Left hindlimb (tissue), 1 donor: Measurements from ENCODE around the gene WSCD2.

Experiments
- DNase-seq: peaks from one replicate; pipeline ENCODE4 v3.0.0-alpha.2; 2018

Gene WSCD2

DNA sequence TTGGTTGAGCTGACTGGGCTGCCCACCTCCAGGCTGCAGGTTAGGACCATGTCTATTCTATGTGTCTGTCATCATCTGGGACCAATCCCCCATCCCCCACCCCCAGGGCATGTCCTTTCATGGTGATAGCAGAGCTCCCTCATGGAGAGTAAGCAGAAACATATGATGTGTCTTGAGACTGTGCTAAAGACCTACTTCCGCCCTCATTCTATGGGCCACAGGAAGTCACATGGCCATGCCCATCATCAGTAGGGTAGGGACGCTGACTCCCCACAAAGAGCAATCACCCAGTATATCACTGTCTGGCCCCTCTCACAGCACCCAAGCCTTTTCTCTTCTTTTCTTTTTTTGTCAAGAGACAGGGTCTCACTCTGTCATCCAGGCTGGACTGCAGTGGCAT lies 110.3 kb downstream of the WSCD2 start:
- no peak for DNase-seq

DNA sequence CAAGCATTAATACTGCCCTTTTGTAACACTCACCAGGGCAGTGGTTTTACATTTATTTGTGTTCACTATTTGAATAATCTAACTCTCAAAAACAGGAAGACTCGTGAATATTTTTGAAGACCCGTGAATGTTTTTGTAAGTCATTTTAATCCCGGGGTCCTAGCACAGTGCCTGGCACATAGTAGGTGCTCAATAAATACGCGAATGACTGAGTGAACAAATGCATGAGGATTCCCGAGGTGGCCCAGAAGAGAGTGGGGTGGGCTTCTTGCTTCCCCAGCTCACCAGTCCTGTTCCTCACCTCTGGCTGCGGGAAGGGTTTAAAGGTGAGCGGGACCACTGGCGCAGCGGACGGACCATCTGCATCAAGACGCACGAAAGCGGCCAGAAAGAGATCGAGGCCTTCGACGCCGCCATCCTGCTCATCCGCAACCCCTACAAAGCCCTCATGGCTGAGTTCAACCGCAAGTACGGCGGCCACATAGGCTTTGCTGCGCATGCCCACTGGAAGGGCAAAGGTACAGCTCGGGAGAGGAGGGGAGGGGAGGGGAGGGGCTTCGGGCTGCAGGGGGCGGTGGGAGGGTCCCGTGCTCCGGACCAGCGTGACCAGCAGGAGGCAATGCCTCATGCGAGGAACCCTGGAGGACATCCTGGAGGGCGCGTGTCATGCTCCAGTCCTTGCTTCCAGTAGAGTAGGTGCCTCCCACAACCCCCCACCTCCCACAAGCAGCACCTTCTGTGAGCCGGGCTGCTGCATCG lies 111.1 kb downstream of the WSCD2 start:
- no peak for DNase-seq

DNA sequence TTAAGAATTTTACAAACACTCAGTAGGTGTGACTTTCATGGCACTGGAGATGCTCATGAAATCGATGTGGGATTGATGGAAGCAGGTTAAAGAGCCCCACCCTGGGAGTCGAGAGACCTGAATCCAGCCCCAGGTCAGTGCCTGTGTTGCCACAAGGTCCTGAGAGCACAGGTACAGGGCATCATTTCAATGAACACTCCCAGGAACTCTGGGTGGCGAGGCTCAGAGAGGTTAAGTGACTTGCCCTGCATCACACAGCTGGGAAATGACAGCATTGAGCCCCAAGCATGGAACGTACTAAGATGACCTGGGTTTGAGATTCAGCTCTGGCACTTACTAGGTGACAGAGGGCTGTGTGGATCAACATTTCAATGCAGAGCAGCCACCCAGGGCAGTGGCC lies 111.8 kb downstream of the WSCD2 start:
- no peak for DNase-seq

DNA sequence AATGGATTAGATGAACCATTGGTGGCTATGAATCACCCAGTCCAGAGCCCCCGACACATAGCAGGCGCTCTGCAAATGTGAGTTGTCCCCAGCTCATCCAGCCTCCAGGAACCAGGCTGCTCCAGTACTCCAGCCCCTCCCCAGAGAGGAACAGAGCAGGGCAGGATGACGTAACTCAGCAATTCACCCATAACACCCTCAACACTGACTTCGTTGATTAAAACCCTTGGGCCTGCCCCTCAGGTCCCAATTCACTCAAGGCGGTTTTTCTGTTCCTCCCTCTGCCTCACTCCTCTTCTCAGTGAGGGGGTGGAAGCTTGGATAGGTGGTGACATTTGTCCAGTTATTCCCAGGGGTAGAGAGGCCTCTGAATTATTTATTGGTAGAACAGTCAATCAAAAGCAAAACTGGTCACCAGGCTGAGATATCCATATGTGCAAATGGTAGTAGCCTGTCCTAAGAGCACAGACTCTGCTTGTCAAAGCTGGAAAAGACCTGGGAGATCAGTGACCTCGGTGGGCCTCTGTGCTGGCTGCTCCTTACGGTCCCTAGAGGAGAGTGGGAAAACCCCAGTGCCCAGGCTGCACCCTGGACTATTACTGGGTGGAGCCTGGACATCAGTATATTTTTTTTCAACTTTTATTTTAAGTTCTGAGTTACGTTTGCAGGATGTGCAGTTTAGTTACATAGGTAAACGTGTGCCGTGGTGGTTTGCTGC lies 113.1 kb downstream of the WSCD2 start:
- no peak for DNase-seq

DNA sequence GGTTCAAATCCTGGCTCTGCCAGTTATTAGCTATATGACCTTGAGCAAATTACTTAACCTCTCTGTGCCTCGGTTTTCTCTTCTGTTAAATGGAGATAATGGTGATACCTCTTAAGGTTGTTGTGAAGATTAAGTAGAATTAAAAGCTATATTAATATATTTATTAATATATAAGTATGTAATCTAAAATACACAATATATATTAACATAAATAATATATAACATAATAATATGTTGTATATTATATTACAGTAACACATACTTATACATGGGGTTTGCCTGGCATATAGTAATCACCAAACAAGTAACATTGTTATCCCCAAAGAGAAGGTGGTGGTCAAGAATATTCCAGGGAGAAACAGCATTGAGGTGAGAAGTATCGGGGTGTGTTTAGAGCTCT lies 118.0 kb downstream of the WSCD2 start:
- DNase-seq = no peak

DNA sequence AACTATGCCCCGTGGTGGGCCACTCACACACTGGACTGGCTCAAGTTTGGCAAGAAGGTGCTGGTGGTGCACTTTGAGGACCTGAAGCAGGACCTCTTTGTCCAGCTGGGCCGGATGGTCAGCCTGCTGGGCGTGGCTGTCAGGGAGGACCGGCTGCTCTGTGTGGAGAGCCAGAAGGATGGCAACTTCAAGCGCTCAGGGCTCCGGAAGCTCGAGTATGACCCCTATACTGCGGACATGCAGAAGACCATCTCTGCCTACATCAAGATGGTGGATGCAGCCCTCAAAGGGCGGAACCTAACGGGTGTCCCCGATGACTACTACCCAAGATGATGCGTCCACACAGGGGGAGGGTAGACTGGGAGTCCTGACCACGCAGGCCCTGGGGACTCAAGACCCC lies 118.9 kb downstream of the WSCD2 start:
- DNase-seq = no peak

DNA sequence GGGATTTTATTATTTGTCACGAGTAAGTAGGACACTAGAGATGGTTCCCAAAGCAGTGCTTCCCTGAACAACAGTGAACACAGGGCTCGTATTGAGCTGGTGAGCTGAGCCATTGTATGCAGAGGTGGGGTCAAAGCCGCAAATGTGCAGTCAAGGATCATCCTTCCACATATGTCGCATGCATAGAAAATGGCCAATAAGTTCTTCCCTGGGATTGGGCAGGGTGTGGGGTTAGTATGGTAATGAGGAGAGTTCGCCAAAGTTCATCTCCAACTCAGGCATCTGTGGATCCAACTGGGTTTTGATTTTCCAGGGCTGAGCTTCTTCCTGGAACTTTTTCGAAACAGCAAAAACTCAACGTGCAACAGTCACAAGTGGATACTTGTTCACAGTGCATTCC lies 123.4 kb downstream of the WSCD2 start:
- no peak for DNase-seq

DNA sequence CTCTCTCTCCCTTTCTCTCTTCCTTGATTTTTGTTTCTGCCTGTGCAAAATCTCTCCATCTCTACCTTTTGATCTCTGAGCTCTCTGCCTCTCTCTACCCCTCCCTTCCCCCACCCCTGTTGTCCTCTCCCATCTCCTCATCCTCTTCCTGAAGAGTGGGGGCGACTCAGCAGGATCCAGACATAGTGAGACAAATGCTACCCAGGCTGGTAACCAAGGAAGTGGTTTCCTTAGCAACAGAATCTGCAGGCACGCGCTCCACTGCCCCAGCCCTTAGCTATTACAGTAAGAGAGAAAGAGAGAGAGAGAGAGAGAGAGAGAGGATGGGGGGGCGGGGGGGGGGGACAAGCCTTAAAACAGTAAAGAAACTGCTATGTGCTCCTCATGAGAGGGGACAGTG lies 124.5 kb downstream of the WSCD2 start:
- DNase-seq = no peak

DNA sequence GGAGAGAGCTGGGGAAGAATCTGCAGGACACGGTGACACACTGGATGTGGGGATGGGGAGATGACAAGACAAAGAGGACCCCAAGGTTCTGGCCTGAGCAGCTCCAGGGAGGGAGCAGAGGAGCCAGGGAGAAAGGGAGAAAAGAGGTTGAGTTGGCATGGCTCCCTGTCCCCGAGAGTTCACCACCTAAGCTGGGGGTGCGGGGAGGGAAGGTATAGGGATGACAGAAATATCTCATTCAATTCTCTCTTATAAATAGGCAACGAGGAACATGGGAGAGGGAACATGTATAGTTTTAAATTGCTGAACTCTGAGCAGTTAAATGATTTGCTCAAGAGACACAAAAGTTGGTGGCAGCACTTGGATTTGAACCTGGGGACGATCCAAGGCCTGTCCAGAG lies 124.9 kb downstream of the WSCD2 start:
- no peak for DNase-seq

DNA sequence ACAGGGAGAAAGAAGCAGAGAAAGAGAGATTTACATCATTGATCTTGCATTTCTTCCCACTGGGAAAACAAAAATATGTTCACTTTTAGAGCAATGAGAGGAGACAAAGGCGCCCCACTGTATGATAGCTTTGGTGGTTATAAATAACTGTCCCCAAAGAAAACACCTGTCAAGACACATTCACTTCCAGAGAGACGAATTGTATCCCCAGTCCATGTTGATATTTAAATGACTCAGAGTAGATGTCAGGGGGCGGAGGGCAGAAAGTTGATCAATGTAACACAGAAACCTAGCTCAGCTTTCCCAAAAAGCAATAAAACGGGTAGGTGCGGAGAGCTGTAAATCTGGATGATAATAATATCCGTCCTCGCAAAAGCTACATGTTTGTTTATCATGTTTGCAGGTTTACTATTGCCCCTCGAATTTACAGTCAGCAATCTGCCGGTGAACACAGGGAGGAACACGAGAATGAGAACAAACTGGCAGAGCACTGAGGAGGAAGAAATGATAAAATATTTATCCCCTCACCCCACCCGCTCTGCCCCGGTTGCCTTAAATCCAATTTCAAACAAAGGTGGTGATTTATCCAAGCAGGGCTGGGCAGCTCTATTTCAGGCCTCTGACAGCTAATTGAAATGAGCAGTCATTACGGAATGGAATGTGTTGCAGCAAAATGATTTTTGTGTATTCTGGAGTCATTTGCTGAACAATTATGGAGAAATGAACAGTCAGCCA lies 125.6 kb downstream of the WSCD2 start:
- no peak for DNase-seq

DNA sequence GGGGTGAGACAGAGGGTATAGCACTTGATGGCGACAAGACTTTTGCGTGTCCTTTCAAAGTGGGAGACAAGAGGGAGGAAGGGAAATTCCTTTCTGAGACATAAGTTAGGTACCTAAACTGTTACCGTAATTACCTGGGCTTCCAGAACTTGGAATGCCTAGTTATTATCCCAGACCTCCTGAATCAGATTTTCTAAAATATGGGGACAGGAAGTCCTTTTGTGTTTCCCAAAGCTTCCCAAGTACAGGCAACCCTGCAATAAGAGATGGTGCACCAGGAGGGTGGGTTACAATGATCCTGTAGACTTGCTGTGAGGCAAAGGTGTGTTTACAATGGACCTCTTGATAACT lies 126.1 kb downstream of the WSCD2 start:
- no peak for DNase-seq

DNA sequence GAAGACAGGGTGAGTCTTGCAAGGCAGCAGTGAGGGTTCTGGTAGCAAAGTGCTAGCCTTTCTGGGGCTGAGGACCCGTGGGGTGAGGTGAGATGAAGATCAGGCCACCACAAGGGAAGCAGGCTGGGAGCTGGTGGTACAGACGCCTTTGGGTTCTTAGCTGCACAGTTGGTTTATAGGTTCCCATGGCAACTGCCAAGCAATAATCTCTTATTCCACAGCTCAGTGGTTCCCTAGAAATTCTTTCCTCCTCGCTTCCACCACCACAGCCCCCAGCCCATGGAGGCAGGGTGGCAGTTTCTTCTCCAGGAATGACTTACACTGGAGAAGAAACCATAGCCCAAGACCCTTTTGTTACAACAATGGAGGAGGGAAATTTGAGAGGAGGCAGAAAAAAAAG lies 127.9 kb downstream of the WSCD2 start:
- DNase-seq = no peak

DNA sequence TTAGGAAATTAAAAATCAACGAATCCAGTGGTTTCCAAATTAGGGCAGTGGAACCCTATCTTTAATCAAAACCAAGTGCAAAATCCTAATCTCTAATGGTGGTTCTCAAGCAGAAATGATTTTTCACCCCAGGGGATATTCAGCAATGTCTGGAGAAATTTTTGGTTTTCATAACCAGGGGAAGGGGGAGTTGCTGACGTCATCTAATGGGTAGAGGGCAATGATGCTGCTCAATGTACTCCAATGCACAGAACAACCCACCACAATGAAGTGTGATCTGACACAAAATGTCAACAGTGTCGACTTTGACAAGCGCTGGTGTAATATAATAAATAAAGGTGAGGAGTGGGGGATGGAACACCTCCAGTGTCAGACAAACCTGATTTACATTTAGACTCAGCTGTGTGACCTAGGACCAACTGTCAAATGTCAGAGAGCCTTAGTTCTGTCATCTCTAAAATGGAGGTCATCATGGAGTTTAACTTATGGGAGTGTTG lies 128.6 kb downstream of the WSCD2 start:
- DNase-seq = no peak

DNA sequence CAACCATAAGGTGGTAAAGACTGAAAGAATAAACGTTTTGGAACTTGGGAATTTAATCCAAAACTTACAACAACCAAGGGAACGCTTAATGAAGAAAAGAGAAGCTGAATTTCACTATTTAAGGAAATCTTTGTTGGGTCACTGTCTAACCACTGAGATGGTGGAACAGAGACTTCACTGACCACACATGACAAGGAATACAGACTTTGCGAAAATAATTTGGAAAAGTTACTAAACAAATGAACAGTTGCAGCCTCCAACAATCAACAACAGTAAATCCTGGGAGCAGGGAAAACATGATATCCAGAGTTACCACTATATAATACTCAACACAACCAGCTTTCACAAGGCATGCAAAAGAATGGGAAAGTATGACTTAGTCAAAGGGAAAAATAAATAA lies 131.0 kb downstream of the WSCD2 start:
- DNase-seq = no peak

DNA sequence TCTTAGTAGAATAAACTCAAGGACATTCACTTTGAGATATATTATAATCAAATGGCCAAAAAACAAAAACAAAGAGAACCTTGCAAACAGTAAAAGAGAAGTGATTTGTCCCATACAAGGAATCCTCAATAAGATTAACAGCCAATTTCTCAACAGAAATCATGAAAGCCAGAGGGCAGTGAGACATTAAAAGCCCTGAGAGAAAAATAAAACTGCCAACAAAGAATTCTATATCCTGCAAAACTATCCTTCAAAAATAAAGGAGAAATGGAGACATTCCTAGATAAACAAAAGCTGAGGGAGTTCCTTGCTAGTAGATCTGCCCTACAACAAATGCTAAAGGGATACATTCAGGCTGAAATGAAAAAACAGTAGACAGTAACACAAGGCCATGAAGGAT lies 131.9 kb downstream of the WSCD2 start:
- DNase-seq = no peak

DNA sequence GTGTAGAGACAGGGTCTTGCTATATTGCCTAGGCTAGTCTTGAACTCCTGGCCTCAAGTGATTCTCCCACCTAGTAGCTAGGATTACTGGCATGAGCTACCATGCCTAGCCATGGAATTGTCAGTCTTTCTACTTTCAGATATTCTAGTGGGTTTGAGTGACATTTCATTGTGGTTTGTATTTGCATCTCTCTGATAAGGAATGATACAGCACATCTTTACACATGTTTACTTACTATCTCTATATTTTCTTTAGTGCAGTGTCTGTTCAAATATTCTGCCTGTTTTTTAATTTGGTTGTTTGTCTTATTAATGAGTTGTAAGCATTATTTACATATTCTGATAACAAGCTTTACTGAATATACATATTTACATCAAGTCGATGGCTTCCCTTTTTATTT lies 136.4 kb downstream of the WSCD2 start:
- DNase-seq = no peak

DNA sequence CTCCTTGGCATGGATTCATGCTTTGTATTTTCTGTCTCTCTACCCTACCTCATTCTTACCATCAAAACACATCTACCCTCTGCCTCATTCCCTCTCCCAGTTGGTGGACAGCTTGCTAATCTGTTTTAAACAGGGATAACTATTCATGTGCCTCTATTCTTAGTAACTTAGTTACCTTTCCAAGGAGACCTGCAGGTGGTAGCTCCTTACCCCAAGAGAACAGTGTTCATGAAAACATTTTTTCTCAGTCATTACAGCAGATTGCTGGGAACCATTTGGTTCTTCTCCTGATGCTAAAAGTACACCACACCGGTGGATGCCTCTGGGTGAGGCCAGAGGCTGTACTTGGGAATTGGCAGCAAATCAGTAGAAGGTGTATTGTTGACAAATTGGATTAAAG lies 137.0 kb downstream of the WSCD2 start:
- no peak for DNase-seq

DNA sequence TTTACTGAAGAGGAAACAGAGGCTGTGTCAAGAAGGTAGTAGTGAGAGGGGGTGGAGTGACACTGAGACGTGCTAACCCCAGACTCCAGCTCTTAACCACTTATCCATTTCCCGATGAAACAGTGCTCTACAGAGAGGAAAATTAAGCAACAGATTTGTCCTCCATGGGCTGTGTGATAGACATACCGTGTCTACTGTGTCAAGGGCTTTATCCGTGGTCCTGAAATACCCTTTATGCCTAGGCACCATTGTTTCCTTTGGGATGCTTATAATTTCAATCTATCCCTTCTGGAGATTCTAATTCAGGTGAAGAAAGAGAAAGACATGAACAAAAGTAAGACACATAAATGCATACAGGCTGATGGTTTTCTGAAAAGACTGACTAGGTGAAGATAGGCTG lies 138.4 kb downstream of the WSCD2 start:
- DNase-seq = no peak

DNA sequence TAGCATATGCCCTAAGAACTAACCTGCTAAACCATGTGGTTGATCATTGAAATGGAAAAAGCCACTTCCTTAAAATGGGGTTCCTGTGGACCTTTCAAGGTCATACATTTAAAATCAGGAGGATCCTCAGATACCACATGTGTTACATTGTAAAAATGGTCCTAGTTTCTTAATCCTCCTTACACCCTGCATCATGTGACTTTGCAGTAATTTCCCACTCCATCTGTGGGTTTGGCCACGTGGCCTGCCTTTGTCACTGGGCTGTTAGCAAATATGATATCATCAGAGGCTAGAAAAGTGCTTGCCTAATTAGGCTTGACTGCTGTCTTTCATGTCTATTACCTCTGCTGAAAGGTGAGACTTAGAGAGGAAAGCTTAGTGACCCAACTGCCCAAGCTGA lies 139.3 kb downstream of the WSCD2 start:
- no peak for DNase-seq

DNA sequence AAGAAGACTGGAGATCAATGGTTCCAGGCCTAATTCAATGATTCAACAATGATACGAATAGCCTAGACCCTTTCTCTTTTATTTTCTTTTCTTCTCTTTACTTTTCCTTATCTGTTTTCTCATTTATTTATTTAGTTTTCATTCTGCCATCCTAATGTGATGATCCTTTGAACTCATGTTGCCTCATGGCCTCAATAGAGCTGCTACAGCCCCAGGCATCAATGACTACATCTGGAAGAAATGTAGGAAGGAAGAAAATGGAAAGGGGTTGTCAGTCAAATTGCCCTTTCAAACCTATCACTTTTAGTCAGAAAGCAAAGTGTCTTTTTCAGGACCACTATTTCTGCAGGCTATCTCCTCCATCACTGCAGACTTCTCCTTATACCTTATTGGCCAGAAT lies 140.1 kb downstream of the WSCD2 start:
- DNase-seq = no peak

DNA sequence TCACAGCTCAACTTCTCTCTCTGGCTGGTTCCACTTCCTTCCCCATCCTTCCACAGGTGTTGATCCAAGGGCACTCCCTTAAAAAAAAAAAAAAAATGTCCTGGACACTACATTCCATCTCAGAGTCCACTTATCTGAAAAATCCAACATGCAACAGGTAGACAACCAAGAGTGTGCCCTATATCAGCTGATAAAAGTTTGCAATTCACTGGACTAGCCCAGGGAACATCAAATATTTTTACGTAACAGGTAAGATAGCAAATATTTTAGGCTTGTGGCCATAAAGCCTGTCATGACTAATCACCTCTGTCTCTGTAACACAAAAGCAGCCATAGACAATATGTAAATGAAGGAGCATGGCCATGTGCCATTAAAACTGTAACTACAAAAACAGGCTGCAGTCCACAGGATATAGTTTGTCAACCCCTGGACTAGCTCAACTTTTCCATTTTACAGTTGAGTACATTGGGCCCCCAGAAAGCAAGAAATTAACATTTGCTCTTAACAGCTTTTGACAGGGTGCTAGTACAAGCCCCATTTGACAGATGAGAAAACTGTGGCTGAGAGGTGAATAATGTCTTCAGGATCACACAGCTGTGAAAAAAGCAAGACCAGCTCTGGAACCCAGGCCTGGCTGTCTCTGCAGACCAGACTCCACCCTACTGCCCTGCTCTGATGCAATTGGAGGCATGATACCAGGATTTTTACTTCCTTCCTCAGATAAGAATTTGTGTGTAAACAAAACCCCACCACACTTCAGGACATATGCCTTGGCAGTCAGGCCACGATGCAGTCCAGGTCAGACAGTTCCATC lies 141.2 kb downstream of the WSCD2 start:
- no peak for DNase-seq

DNA sequence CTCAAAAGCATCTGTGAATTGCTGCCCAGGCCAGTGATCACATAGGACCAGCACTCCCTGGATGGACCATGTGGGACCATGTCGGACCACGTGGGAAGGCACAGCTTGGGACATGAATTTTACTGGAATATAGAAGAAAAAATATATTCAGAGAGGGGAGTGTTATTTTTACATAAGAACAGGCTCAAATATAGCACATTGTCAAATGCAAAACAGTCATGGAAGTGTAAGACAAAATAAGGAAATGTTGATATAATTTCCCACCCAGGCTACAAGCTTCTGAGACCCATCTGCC lies 141.7 kb downstream of the WSCD2 start:
- DNase-seq = no peak
